RPMI8226 (cell line): ENCODE results near the gene PPM1M.
A peak's percentile ranks its signal among the peaks of the same experiment; 100 is the strongest.
"Not testable (repeated sequence)": the region's sequence is repeated elsewhere in the genome, so short reads cannot be mapped to it uniquely, and the experiment has no call there.

Source experiments
- DNase-seq: peaks from one replicate; pipeline ENCODE4 v3.0.0-alpha.2; 2015

The PPM1M gene

GRCh38 chr3:52279596-52279995, 34.0 kb downstream of the PPM1M start:
- DNase-seq, result no peak

DNA sequence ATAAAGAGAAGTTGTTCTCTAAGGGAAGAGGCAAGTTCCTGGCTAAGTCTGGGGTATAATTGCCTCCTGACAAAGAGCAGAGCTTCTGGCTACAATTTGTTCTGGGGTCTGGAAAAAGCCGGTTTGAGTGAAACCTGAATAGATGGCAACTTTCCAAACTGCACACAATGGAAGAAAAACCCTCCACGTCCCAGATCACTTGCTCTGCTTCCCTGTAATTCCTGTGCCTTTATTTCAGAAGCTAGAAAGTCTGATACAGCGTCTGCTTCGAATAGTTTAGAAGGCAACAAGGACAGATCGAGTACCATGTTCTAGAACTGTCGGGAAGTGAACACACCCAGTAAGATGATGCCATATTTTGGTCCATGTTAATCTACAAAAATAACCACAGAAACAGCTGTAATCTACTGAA, 34.5 kb downstream of the PPM1M start:
- DNase-seq, result no peak

- no peak for DNase-seq
Observed at GRCh38 chr3:52281981-52282801, 36.6 kb downstream of the PPM1M start.

GRCh38 chr3:52283306-52283705, 37.7 kb downstream of the PPM1M start:
- no peak for DNase-seq

DNA sequence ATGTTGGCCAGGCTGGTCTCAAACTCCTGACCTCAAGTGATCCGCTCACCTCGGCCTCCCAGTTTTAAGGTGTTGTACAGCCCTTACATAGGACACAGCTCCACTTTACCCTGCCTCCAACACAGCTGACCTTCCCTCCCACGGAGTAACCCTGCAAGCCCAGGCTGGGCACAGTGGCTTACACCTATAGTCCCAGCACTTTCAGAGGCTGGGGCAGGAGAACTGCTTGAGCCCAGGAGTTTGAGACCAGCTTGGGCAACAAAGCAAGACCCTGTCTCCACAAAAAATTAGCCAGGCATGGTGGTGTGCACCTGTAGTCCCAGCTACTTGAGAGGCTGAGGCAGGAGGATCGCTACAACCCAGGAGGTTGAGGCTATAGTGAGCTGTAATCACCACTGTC, 38.5 kb downstream of the PPM1M start:
- DNase-seq, result not testable (repeated sequence)

DNA sequence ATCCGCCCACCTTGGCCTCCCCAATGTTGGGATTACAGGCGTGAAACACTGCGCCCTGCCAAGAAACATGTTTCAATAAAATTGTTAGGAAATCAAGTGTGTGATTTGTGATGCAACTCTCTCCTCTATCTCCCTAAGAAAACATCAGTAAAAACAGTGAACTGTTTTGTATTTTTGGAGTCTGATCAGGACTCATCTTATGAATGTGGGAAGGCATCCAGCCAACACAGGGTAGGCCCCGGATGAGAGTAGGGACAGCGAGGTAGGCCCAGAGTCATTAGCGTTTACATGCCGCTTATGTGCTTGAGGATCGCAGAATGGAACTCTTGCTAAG, 41.2 kb downstream of the PPM1M start:
- DNase-seq, result no peak

GRCh38 chr3:52288674-52289073, 43.1 kb downstream of the PPM1M start:
- no peak for DNase-seq

DNA sequence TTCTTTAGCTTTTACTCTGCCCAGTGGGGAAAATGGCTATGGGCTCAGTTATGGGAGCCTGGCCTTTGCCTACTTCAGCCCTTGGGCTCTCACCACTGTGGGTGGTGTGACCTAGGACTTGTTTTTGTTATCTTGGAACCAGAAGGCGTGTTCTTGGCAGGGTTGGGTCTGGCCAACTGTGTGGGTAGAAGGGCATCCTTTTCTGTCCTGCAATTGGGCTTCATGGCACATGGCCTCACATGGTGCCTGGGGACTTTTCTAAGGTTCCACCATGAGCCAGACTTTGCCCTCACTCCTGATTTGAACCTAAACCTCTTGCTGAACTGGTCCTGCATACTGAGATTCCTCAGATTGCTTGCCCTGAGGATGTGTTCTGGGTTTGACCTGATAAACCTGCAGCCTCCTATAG, 43.8 kb downstream of the PPM1M start:
- DNase-seq, result no peak

- DNase-seq, result no peak
Observed at GRCh38 chr3:52289747-52290595, 44.4 kb downstream of the PPM1M start.

DNA sequence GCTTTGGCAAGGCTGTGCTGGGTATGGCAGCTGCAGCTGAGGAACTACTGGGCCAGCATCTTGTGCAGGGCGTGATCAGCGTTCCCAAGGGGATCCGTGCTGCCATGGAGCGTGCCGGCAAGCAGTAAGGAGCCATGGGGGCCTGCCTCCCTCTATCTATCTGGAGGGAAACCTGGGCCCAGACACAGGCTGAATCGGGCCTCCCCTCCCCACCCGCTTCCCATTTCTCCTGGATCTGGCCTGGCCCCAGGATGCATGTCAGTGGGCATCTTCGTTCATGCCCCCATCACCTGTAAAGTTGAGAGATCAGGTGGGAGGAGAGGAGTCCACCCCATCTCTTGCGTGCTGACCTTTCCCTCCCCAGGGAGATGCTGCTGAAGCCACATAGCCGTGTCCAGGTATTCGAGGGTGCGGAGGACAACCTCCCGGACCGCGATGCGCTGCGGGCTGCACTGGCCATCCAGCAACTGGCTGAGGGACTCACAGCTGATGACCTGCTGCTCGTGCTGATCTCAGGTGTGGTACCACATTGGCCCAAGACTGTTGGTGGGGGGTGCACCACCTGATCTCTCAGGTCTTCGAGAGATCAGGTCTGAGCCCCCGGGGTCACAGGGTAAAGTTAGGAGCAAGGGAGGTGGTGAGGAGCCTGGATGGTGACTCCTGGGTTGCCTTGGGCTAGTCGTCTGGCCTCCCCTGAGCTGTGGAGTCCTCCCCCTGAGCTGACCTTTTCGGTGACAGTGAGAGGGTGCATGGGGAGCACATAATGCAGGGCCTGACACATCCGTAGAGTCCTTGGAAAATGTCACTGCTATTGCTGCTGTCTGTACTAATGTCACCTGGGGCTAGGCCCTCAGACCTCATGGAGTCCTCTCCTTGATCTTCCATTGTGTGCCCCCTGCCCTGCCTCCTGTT, 45.3 kb downstream of the PPM1M start:
- no peak for DNase-seq

DNA sequence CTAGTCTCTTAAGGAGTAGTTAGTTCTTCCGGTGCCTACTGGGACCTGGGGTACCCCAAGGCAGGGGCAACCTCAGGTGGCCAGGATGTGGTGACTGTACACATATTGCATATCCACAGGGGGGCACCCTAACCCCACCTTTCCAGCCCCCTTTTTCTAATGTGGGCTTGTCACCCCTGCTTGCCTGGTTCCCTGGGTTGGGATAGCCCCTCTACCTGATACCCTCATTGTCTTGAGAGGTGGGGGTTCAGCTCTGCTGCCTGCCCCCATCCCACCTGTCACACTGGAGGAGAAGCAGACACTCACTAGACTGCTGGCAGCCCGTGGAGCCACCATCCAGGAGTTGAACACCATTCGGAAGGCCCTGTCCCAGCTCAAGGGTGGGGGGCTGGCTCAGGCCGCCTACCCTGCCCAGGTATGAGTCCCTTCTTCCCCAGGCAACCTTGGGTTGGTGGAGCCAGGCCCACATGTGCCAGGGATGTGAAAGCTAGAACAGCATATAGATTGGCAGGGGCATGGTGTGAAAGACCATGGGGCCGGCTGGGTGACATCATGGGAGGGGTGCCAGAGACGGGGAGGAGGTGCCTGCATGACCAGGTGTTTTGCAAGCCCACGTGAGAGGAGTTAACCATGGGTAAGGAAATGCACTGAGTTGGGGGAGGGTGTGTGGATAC, 46.1 kb downstream of the PPM1M start:
- peak; percentile 52 for DNase-seq

- no peak for DNase-seq
Observed at GRCh38 chr3:52292247-52293065, 46.9 kb downstream of the PPM1M start.

DNA sequence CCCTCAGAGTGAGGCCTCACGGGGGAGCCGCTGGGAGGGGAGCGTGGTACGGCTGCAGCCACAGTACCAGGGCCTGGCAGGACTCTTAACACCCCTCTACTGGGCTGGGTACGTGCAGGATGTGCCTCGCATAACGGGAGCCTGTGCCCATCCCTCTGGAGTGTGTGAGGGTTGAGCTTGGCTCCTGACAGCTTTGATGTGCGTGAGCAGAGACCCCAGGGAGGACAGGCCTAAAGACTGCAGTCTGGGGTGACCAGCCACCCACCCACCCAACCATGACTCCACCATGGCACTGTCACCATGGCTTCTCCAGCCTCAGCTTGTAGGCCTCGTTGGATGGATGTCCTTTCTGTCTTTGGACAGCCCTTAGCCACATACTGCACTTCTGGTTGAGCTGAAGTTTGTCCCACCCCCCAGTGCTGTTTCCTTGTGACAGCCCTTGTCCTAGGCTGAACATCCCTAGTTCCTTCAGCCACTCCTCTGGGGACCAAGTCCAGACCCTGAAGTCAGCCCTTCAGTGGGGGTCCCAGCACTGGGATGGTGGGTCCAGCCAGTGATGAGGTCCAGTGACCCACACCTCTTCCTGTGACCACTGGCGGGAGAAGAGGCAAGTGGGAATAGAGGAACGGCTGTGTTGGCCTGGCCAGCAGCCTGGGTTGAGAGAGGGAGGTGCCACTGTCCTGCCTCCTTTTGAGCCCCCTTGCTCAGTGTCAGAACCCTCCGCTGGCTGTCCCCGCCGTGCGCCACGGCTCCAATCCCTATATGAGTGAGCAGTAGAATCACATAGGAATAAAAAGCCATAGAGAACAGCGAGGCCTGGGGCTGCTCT, 48.1 kb downstream of the PPM1M start:
- no peak for DNase-seq

GRCh38 chr3:52294320-52295150, 49.0 kb downstream of the PPM1M start:
- DNase-seq, result no peak

GRCh38 chr3:52295671-52296208, 50.2 kb downstream of the PPM1M start:
- DNase-seq, result no peak

DNA sequence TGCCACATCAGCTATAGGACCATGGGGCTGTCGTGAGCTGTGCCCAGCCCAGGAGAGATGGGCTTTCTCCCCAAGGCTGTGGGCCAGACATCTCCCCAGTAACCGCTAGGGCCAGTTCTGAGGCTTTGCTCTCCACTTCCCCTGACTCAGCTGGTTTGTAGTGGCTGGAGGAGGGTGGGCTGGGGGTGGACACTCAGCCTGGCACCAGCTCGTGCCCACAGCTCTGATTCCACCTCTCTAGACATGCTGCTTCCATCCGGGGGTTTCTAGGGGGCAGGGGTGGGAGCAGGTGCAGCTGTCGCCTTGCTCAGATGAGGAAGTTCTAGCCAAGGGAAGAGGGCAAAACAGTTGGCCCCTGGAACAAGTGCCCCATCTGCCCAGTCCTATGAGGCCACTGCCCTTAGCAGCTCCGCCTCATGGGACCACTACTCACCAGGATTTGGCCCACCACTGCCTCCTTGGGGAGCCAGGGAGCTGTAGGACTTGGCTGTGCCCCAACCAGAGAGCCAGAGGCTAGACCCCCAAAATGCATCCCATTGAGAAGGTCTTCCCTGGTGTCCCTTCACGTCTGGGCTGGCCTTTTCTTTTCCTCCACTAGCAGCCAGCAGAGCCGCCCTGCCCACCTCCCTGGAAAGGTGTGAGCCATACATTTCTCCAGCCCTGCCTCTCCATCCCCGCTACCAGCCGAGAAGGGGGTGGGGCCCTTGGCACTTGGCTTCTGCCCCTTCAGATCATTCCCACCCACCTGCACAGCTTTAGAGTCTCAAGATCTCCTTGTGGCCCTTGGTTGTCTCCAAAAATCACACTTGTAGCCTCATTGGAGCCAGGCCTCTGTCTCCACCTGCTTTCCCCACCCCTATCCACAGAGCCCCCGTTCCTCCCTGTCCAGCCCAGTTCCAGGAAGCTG, 51.9 kb downstream of the PPM1M start:
- no peak for DNase-seq

DNA sequence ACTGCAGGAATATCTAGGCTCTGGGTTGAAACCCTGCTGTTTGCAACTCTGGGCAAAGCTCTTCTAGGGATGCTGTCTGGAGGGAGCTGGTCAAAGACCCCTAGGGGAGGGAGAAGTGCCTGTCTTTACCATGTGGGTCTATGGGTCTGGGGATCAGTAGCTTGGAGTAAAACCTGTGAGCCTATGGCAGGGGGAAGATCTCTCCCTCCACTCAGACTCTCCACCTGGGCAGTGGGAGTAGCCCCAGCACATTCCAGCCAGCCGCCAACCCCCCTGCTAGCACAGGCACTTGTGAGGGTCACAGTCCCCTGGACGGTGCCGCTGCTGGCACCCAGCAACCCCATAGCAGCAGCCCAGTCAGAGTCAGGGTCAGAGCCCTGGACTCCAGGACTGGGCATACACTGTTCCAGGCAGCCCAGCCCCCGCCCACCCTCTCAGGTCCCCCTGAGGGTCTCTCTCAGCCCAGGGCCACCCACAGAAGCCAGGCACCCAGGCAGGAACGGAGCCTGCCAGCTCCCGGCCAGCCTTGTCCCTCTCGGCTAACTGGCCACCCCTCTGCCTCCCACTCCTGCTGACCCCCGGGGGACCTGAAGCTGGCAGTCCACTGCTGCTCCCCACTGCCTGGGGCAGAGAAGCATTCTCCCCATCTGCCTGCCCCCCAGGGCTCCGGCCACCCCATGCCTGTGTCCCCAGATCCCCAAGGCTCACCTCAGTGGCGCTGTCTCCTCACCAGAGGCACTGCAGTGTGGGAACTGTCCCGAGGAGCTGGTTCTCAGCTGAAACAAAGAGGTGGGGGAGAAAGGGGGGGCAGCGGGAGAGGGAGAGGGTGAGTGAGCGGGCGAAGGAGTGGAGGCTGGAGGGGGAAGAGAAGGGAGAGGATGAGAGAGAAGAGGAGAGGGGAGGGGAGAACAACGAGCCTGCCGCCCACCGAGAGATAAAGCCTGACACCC, 52.9 kb downstream of the PPM1M start:
- DNase-seq, result no peak
